ENCODE measurements around the gene EYA3.

EYA3 gene

DNA sequence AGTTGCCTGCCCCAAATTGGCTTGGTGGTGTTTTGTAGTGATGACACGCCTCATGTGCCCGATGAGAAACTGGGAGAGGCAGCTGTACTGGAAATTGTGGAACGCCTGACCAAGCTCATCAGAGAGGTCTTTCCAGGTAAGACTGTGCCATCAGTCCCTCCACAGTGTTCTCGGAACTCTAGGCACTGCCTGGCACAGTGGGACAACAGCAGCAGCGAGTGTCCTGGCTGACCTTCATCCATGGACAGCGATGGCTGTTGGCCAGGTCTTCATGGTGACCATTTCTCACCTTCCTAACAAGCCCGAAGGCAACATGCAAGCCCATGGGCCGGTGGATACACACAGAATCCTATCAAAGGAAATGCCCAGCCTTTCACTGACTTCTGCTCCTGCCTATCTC, 139.4 kb downstream of the EYA3 start:
- WGBS: 92% methylated on average over 8 of the region's 8 CpGs
- Histone ChIP-seq H3K4me2 (ENCODE audit: low read length, poor library complexity, severe bottlenecking) (no peak overlapping the region), H2BK15ac (ENCODE audit: low read depth, poor library complexity, severe bottlenecking) (no peak overlapping the region)

DNA sequence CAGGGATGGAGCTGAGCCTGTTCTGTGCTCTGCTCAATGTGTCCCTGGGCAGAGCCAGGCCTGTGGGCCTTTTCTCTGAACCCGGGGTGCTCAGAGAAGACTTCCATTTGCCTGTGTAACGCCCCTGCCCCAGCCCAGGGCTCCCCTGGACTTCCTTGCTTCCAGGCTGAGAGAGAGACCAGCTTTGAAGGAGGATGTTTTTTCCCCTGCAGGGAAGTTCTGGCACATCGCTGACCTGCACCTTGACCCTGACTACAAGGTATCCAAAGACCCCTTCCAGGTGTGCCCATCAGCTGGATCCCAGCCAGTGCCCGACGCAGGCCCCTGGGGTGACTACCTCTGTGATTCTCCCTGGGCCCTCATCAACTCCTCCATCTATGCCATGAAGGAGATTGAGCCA, 143.4 kb downstream of the EYA3 start:
- Histone ChIP-seq H3K27ac (ENCODE audit: low read length, poor library complexity, severe bottlenecking) (no peak overlapping the region), H2AFZ (ENCODE audit: low read depth, low read length) (no peak overlapping the region), H3K14ac (ENCODE audit: low read length in 2 of 2) (no peak overlapping the region), H3K23ac (ENCODE audit: low read length in 2 of 2) (no peak overlapping the region), H2BK5ac (ENCODE audit: low read depth, low read length, poor library complexity, severe bottlenecking) (no peak overlapping the region), H4K8ac (ENCODE audit: low read length) (no peak overlapping the region), H3K9me3 (ENCODE audit: control insufficient read depth, low read length) (no peaks in the 10 kb centered on the region), H3K18ac (ENCODE audit: low read depth in 1 of 2, low read length in 2 of 2) (no peak overlapping the region), H3K4me2 (ENCODE audit: low read length, poor library complexity, severe bottlenecking) (no peak overlapping the region), H2AK5ac (ENCODE audit: low read length, severe bottlenecking) (no peak overlapping the region), H3K36me3 (ENCODE audit: control insufficient read depth in 1 of 2, insufficient read depth in 2 of 2, low read depth in 1 of 2, low read length in 2 of 2) (no peaks in the 10 kb centered on the region), H3K27me3 (ENCODE audit: control insufficient read depth in 1 of 2, insufficient read depth in 1 of 2, low read length in 2 of 2) (peaks cover 0 to 5% of the 10 kb centered on the region in 2 experiments), H4K91ac (ENCODE audit: low read length) (no peak overlapping the region), H3K4me3 (ENCODE audit: insufficient read depth in 1 of 2, low read depth in 1 of 2, low read length in 2 of 2) (no peak overlapping the region), H3K79me1 (replicated peaks; ENCODE audit: low read length, poor library complexity, severe bottlenecking) (no peaks in the 10 kb centered on the region), H3K4me1 (ENCODE audit: control insufficient read depth, insufficient read depth, low read depth, low read length) (peaks cover under 1% of the 10 kb centered on the region), H3K9ac (ENCODE audit: low read length) (no peak overlapping the region), H2BK12ac (ENCODE audit: low read length in 2 of 2) (no peak overlapping the region), H2BK15ac (ENCODE audit: low read depth, poor library complexity, severe bottlenecking) (no peak overlapping the region), H3K4ac (ENCODE audit: low read depth in 1 of 2, low read length in 2 of 2) (no peak overlapping the region), H2BK120ac (ENCODE audit: low read depth, low read length) (no peak overlapping the region)
- no peak for DNase-seq
- 92% methylated on average over 5 of the region's 5 CpGs for WGBS

More for the DNA sequence above, 139.4 kb downstream of the EYA3 start:
- Histone ChIP-seq H3K9me3 (ENCODE audit: control insufficient read depth, low read length) (no peaks in the 10 kb centered on the region), H3K18ac (ENCODE audit: low read depth in 1 of 2, low read length in 2 of 2) (no peak overlapping the region), H2AFZ (ENCODE audit: low read depth, low read length) (no peak overlapping the region), H3K27me3 (ENCODE audit: control insufficient read depth in 1 of 2, insufficient read depth in 1 of 2, low read length in 2 of 2) (peaks cover 5 to 12% of the 10 kb centered on the region in 2 experiments), H3K27ac (ENCODE audit: low read length, poor library complexity, severe bottlenecking) (no peak overlapping the region), H3K23ac (ENCODE audit: low read length in 2 of 2) (no peak overlapping the region), H4K91ac (ENCODE audit: low read length) (no peak overlapping the region), H3K14ac (ENCODE audit: low read length in 2 of 2) (no peak overlapping the region), H4K8ac (ENCODE audit: low read length) (no peak overlapping the region), H3K79me1 (replicated peaks; ENCODE audit: low read length, poor library complexity, severe bottlenecking) (no peaks in the 10 kb centered on the region), H3K4ac (ENCODE audit: low read depth in 1 of 2, low read length in 2 of 2) (no peak overlapping the region), H2AK5ac (ENCODE audit: low read length, severe bottlenecking) (no peak overlapping the region), H3K4me1 (ENCODE audit: control insufficient read depth, insufficient read depth, low read depth, low read length) (no peaks in the 10 kb centered on the region), H3K36me3 (ENCODE audit: control insufficient read depth in 1 of 2, insufficient read depth in 2 of 2, low read depth in 1 of 2, low read length in 2 of 2) (no peaks in the 10 kb centered on the region), H3K9ac (ENCODE audit: low read length) (no peak overlapping the region), H2BK5ac (ENCODE audit: low read depth, low read length, poor library complexity, severe bottlenecking) (no peak overlapping the region), H2BK120ac (ENCODE audit: low read depth, low read length) (no peak overlapping the region), H2BK12ac (ENCODE audit: low read length in 2 of 2) (no peak overlapping the region), H3K4me3 (ENCODE audit: insufficient read depth in 1 of 2, low read depth in 1 of 2, low read length in 2 of 2) (no peak overlapping the region)
- DNase-seq: no peak

DNA sequence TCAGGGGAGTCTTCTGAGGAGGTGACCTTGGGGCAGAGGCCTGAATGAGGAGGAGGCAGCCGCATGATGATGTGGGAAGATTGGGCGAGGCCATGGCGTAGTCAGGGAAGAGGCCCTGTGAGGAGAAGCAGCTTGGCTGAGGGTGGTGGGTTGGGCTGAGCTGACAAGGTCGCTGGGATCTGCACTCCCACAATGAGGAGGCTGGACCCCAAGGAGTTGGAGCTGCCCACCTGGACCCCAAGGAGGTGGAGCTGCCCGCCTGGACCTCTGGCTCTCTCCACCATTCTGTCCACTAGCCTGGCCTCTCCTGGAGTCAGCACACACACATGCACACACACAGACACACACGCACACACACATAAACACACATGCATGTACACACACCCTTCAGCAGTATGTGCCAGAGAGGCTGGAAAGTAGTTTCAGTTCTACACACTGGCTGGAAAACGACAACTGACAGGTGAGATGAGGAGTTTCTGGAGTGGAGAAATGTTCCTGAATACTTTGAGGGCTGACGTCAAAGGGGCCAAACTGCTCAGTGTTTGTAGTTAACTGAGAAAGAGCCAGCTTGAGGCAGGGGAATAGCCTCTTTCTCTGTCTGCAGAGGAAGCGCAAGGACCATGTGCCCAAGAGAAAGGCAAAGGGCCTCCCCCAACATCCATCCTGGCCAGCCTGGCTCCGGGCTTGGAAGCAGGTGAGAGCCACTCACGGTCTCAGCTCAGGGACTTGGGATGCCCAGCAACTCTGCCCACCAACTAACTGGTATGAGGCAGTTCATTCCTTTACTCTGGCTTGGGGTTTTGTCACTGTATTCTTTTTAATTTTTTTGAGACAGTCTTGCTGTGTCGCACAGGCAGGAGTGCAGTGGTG, 146.5 kb downstream of the EYA3 start:
- no peak overlapping the region for H2AFZ ChIP-seq (ENCODE audit: low read depth, low read length)
- no peak overlapping the region for H3K4ac ChIP-seq (ENCODE audit: low read depth in 1 of 2, low read length in 2 of 2)
- no peak overlapping the region for H2AK5ac ChIP-seq (ENCODE audit: low read length, severe bottlenecking)
- H2BK5ac ChIP-seq (ENCODE audit: low read depth, low read length, poor library complexity, severe bottlenecking): no peak overlapping the region
- H3K4me2 ChIP-seq (ENCODE audit: low read length, poor library complexity, severe bottlenecking): no peak overlapping the region
- no peak for DNase-seq
- H3K27ac ChIP-seq (ENCODE audit: low read length, poor library complexity, severe bottlenecking): no peak overlapping the region
- H3K4me1 ChIP-seq (ENCODE audit: control insufficient read depth, insufficient read depth, low read depth, low read length): peaks cover 2% of the 10 kb centered on the region
- H3K9me3 ChIP-seq (ENCODE audit: control insufficient read depth, low read length): no peaks in the 10 kb centered on the region
- H3K18ac ChIP-seq (ENCODE audit: low read depth in 1 of 2, low read length in 2 of 2): no peak overlapping the region
- 92% methylated on average over 11 of the region's 12 CpGs for WGBS
- no peak overlapping the region for H3K23ac ChIP-seq (ENCODE audit: low read length in 2 of 2)
- no peak overlapping the region for H3K4me3 ChIP-seq (ENCODE audit: insufficient read depth in 1 of 2, low read depth in 1 of 2, low read length in 2 of 2)
- H3K36me3 ChIP-seq (ENCODE audit: control insufficient read depth in 1 of 2, insufficient read depth in 2 of 2, low read depth in 1 of 2, low read length in 2 of 2): no peaks in the 10 kb centered on the region
- H4K91ac ChIP-seq (ENCODE audit: low read length): no peak overlapping the region
- no peak overlapping the region for H2BK120ac ChIP-seq (ENCODE audit: low read depth, low read length)
- H2BK12ac ChIP-seq (ENCODE audit: low read length in 2 of 2): no peak overlapping the region
- H3K14ac ChIP-seq (ENCODE audit: low read length in 2 of 2): no peak overlapping the region
- H3K27me3 ChIP-seq (ENCODE audit: control insufficient read depth in 1 of 2, insufficient read depth in 1 of 2, low read length in 2 of 2): peaks cover 8 to 14% of the 10 kb centered on the region in 2 experiments
- no peak overlapping the region for H2BK15ac ChIP-seq (ENCODE audit: low read depth, poor library complexity, severe bottlenecking)
- H4K8ac ChIP-seq (ENCODE audit: low read length): no peak overlapping the region
- no peaks in the 10 kb centered on the region for H3K79me1 ChIP-seq (replicated peaks; ENCODE audit: low read length, poor library complexity, severe bottlenecking)
- no peak overlapping the region for H3K9ac ChIP-seq (ENCODE audit: low read length)

DNA sequence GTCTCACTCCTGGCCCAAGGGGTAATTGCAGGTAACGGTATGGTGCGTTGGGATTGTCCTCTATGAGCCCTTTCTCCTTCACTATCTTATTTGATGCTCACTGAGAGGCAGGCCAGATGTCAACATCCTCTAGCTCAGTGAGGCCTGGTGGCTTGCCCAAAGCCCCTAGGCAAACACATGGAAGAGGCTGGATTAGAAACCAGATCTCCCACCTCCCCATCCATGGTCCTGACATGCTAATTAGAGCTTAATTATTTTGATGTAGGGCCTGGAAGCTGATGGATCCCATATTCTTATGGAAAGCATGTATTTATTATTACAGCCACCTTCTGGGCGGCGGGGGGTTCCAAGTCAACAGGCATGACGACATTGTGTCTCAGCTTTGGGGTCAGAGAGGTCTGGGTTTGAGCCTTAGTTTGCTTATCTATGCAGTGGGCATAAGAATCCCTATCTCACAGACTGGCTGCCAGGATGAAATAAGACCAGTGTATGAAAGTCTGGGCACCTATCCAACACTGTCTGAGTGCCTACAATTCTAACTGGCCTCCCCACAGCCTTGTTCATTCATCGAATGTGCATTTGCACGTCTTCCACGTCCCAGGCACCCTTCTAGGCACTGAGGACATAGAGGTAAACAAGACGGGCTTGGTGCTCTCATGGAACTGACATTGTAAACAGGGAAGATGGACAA, 147.4 kb downstream of the EYA3 start:
- H4K8ac ChIP-seq (ENCODE audit: low read length): no peak overlapping the region
- no peak overlapping the region for H2AFZ ChIP-seq (ENCODE audit: low read depth, low read length)
- no peak overlapping the region for H3K14ac ChIP-seq (ENCODE audit: low read length in 2 of 2)
- H3K9me3 ChIP-seq (ENCODE audit: control insufficient read depth, low read length): no peaks in the 10 kb centered on the region
- no peak overlapping the region for H2BK120ac ChIP-seq (ENCODE audit: low read depth, low read length)
- H2BK12ac ChIP-seq (ENCODE audit: low read length in 2 of 2): no peak overlapping the region
- H3K23ac ChIP-seq (ENCODE audit: low read length in 2 of 2): no peak overlapping the region
- H2BK15ac ChIP-seq (ENCODE audit: low read depth, poor library complexity, severe bottlenecking): no peak overlapping the region
- no peak for DNase-seq
- no peak overlapping the region for H3K4me2 ChIP-seq (ENCODE audit: low read length, poor library complexity, severe bottlenecking)
- H3K4ac ChIP-seq (ENCODE audit: low read depth in 1 of 2, low read length in 2 of 2): no peak overlapping the region
- no peak overlapping the region for H2AK5ac ChIP-seq (ENCODE audit: low read length, severe bottlenecking)
- no peak overlapping the region for H3K27ac ChIP-seq (ENCODE audit: low read length, poor library complexity, severe bottlenecking)
- no peaks in the 10 kb centered on the region for H3K79me1 ChIP-seq (replicated peaks; ENCODE audit: low read length, poor library complexity, severe bottlenecking)
- peaks cover 2% of the 10 kb centered on the region for H3K4me1 ChIP-seq (ENCODE audit: control insufficient read depth, insufficient read depth, low read depth, low read length)
- 93% methylated on average over 8 of the region's 9 CpGs for WGBS
- H3K27me3 ChIP-seq (ENCODE audit: control insufficient read depth in 1 of 2, insufficient read depth in 1 of 2, low read length in 2 of 2): peaks cover 9 to 20% of the 10 kb centered on the region in 2 experiments
- H3K18ac ChIP-seq (ENCODE audit: low read depth in 1 of 2, low read length in 2 of 2): no peak overlapping the region
- no peak overlapping the region for H3K4me3 ChIP-seq (ENCODE audit: insufficient read depth in 1 of 2, low read depth in 1 of 2, low read length in 2 of 2)
- H3K9ac ChIP-seq (ENCODE audit: low read length): no peak overlapping the region
- H3K36me3 ChIP-seq (ENCODE audit: control insufficient read depth in 1 of 2, insufficient read depth in 2 of 2, low read depth in 1 of 2, low read length in 2 of 2): no peaks in the 10 kb centered on the region
- no peak overlapping the region for H2BK5ac ChIP-seq (ENCODE audit: low read depth, low read length, poor library complexity, severe bottlenecking)
- H4K91ac ChIP-seq (ENCODE audit: low read length): no peak overlapping the region
